Measurements from ENCODE around the gene RFC1.
A peak's percentile ranks its signal among the peaks of the same experiment; 100 is the strongest.
"Not testable (repeated sequence)": the region's sequence is repeated elsewhere in the genome, so short reads cannot be mapped to it uniquely, and the experiment has no call there.

RFC1 gene

DNA sequence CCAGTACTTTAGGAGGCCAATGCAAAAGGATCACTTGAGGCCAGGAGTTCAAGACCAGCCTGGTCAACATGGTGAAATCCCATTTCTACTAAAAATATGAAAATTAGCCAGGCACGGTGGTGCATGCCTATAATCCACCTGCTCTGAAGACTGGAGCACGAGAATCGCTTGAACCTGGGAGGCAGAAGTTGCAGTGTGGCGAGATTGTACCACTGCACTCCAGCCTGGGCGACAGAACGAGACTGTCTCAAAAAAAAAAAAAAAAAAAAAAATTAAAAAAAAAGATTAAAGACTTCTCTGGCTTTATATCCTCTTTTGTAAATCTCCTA lies 13.0 kb downstream of the RFC1 start:
- DNase-seq, result not testable (repeated sequence)

DNA sequence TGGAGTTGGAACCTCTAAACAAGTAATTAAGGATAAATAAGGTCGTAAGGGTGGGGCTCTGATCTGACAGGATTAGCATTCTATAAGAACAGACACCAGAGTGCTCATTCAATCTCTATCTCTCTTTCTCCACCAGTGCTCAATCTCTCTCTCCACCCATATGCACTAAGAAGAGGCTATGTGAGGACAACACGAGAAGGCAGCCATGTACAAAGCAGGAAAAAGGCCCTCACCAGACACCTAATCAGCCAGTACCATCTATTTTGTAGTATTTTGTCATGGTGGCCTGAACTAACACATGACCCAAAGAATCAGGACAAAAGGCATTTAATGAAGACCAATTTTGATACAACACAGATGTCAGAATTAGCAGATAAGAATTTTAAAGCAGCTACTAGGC lies 16.8 kb downstream of the RFC1 start:
- DNase-seq, result no peak

DNA sequence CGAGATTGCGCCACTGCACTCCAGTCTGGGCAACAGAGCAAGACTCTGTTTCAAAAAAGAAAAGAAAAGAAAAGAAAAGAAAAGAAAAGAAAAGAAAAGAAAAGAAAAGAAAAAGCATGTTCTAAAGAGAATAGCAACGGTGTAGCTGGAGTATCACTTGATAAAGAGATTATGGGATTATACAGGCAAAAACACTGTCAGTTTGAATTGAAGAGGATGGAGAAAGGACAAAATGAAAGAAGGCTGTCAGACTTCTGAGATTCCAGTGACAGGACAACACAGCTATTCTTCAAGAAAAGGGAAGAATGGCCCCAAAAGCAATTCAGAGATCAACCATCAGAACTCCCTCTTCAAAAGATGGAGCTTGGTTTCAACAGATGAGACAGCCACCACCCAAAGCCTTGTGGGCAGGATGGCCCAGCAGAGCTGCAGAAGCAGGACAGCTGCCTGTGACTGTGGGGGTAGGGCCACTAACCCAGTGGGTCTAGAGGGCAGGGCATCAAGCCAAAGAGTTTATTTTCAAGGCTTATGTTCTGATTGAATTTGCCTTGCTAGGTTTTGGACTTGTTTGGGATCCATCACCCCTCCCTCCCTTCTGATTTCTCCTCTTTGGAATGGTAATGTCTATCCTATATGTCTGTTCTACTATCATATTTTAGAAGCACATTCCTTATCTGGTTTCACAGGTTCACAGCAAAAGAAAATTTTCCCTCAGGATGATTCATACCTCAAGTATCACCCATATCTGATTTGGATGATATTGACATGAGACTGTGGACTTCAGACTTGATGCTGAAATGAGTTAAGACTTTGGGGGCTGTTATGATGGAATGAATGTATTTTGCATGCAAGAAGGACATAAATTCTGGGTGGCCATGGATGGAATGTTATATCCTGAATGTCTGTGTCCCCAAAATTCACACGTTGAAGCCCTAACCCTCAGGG lies 17.5 kb downstream of the RFC1 start:
- no peak for DNase-seq

- DNase-seq, result no peak
These were observed 19.2 kb downstream of the RFC1 start for GRCh38 chr4:39346856-39347519.

GRCh38 chr4:39342731-39343130 lies 23.4 kb downstream of the RFC1 start:
- DNase-seq, result no peak

GRCh38 chr4:39341075-39341725 lies 25.0 kb downstream of the RFC1 start:
- DNase-seq, result peak in 1 of 3 experiments; percentile 18

DNA sequence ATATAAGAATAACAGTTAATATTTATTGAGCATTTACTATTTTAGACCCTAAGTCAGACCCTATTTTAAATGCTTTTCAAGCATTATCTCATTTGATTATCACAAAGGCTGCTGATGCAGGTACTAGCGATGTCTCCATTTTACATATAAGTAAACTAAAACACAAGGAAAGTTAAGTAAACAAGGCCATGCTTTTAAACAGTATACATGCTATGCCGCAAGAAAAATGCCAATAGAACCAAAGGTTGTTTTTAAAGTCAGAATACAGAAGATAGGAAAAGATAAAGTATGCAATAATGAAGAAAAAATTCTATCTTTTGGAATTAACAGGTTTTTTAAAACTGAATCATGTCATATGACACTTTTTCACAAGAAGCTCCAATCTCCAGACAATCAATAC lies 26.2 kb downstream of the RFC1 start:
- no peak for DNase-seq

DNA sequence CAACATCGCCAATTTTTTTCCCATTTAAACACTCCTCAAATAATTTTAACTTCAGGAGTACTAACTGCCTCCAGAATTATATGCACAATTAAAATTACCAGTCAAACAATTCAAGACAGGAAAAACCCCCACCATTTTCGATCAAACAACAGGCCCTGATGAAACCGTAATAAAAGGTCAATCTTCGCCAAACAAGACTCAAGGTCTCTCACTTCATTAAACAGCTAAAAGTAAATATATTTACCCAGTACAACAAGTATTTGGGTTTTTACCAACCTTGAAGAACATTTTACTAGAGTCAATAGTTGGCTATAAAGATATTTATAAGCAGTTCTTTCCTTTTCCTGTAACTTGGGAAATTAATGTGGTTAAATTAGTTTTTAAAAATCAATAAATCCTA lies 28.3 kb downstream of the RFC1 start:
- no peak for DNase-seq

GRCh38 chr4:39335566-39335965 lies 30.6 kb downstream of the RFC1 start:
- DNase-seq, result no peak

- DNase-seq, result no peak
These were observed 35.0 kb downstream of the RFC1 start for GRCh38 chr4:39331191-39331590.

DNA sequence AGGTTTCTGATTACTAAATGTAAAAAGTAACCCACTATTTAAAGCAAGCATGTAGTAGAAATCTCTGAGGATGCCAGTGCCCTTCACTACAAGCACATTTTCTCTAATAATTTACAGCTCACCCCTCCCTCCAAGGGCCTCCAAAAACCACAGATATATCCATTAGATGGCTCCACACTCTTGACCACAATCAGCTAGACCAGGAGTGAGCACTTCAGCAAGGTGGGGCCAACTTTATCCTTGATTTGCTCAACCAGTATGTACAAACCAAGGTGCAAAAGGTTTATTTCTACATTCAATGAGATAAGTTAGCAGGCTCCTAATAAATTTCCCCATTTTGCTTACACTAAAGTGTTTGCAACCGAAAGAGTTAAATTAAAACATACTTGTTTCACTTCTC lies 35.8 kb downstream of the RFC1 start:
- DNase-seq, result no peak

DNA sequence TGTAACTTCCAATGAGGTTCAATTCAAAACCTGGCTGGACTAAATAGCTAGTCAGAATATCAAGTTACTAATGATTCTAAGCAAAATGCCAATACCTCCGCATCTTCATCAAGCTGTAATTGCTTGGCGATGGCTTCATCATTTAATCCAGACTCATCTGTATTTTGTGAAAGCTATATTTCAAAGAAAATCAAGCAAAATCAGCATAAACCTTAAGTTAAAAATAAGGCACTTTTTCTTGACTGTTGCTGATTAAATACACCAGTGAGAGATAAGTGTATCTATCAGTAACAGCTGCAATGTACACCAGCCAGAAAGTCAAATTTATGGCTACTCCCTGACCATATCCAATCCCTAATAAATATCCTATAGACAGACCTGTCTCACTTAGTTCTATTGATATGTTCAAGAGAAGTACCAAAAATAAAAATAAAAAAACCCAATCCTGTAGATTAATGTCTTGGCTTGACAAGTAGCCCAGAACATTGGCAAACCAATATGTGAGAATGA lies 39.6 kb downstream of the RFC1 start:
- no peak for DNase-seq

GRCh38 chr4:39324897-39325613 lies 41.1 kb downstream of the RFC1 start:
- DNase-seq, result no peak

DNA sequence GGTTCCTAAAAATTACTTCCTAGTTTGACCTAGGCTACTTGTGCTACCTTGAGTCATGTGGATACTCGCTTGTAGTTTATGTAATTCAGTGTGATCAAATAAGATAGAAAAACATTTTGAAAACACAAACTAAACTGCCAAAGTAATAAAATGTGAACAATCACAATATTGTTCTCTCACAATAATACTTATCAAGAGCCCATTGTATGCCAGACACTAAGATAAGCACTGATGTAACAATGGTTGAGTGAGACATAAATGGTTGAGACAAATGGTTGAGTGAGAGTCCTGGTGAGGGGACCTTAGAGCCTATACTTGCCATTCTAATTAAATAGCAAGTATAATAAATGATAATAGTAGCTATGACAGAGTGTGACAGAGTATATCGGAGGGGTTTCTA lies 41.7 kb downstream of the RFC1 start:
- DNase-seq, result no peak

- DNase-seq, result no peak
These were observed 42.3 kb downstream of the RFC1 start for GRCh38 chr4:39323821-39324220.

DNA sequence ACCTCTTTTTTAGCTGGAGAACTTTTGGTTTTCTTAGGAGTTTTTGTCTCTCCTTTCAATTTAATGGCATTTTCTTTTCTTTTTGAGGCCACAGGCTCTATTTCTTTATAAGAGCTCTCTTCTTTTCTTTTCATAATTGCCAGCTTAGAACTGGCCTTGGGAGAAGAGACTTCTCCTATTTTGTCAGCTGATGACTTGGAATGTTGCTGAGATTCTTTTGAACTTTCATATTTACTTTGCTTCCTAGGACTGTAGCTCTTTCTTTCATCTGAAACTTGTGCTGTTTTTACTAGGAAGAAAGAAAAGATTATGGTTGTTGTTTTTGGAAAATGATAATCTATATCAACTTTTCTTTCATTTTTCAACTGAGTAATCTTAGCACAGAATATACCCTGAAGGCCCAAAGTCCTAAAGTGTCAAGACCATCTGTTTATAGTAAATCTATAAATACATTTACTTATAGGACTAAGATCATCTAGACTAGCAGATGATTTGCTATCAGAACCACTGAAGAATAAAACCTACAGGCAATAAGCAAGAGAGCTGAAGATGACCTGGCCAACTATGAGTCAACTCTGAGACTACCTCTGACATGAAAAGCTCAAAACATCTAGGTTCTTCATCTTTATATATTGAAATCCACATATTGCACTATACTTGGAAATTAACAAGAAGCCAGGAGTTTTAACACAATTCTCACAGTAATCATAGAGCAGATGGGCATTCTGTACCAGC lies 45.6 kb downstream of the RFC1 start:
- no peak for DNase-seq

GRCh38 chr4:39319676-39320075 lies 46.5 kb downstream of the RFC1 start:
- DNase-seq, result no peak

DNA sequence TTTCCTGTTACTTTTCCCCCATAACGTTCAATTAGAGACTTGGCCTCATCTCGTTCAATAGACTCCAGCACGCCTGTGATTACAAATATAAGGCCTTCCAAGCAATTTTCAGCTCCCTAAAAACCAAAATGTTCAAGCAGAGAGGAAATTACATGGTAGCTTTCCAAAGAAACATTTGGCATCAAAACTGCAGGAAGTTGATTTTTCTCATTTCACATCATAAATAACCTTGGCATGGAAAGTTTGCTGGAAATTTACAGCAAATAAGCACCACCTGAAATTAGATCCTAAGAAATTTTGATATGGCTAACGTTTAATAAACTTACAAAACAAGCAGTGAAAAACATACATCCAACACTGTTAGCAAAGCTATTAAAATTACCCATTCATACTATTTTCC lies 53.3 kb downstream of the RFC1 start:
- DNase-seq, result no peak

- no peak for DNase-seq
These were observed 57.6 kb downstream of the RFC1 start for GRCh38 chr4:39308611-39309010.

DNA sequence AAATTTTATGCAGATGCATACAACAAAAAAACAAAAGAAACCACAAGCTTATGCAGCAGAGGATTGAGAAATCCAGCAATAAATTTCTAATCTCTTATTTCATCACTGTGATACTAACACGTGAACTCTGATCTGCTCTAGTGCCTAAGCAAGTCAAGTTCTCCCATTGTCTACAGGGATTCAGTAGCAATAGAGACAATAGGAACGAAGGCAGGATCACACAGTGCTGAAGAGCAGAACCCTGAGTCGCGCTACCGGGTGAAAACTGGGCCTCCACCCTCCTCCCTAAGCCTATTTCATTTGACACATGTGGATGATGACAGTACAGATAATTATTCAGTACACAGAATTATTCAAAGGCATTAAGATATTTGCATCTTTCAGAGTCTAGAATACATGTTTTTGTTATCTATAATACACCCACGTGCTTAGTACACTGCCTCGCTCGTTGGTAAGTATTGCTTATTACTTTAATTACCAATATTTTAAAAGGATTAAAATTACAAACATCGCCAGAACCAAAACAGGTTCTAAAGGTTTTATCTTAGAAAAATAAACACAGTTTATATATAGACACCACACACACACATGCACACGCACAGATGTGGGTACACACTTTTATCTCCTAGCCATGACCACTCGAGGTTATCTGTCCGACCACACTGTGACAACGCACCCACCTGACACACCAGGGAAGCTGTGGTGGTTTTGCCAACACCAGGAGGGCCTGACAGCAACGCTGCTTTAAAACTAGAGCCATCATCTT lies 60.1 kb downstream of the RFC1 start:
- DNase-seq, result peak in 1 of 3 experiments; percentile 10

GRCh38 chr4:39304651-39305050 lies 61.5 kb downstream of the RFC1 start:
- DNase-seq, result no peak

DNA sequence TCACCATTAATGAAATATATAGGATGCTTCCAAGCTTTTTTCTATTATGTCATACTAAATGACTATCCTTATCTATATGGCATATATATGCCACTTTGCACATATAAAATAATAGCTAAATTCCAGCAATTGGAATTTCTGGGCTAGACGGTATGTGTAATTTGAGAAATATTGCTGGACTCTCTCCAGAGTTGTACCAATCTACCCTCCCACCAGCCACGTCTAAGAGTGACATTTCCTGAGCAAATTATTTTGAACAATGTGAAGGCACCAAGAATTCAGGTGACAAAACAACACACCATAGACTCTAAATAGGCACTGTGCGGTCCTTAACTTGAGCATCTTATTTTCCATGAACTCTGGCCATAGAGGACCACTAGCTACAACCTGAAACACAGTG lies 62.3 kb downstream of the RFC1 start:
- DNase-seq, result no peak

Data from NCI-H1417 (cell line).